IMR-90 (cell line): ENCODE data around the gene PROK2. TPM values are rescaled to one million over a fixed set of nuclear protein-coding genes. Genes with fewer than 3 reads are reported as not detected.

Source experiments
- ATAC-seq: fragments of 200-7000 bp; cut with Tn5 transposase; 2 replicates; pipeline ENCODE4 v1.9.1; 2020; ENCODE audit warnings: low read depth, mild to moderate bottlenecking, moderate library complexity
- BruUV-seq: library from RNA; stranded (reverse); fragments of 400-500 nt; replicated peaks from 2 replicates; lab custom pipeline; 2021; lab: Mats Ljungman, UMichigan
- CTCF ChIA-PET: fragments of 300-600 bp; formaldehyde crosslinking; extraction: SDS; loops from one replicate; lab custom pipeline; 2021; ENCODE audit warnings: antibody characterized with exemption; lab: Yijun Ruan, JAX
- POLR2A ChIA-PET: fragments of 300-600 bp; sonication (Branson Sonifier 250); formaldehyde crosslinking; loops from one replicate; lab custom pipeline; 2022; ENCODE audit warnings: antibody characterized with exemption; ENCODE audit not compliant: unreplicated experiment; lab: Charles Lee
- DNase-seq: peaks from one replicate; pipeline ENCODE4 v3.0.0; 2013
- H2AFZ ChIP-seq: replicated peaks from 2 replicates; pipeline ENCODE3; 2013; ENCODE audit warnings: low read length, mild to moderate bottlenecking; ENCODE audit not compliant: poor library complexity
- H2AK5ac ChIP-seq: 2 replicates; pipeline ENCODE4 v1.6.1; 2013; ENCODE audit warnings: low read depth, low read length, inconsistent platforms
- H2AK9ac ChIP-seq: replicated peaks from 2 replicates; pipeline ENCODE3; 2013; ENCODE audit warnings: mild to moderate bottlenecking, low read depth, low read length, moderate library complexity; ENCODE audit not compliant: poor library complexity
- H2BK120ac ChIP-seq: 2 replicates; pipeline ENCODE4 v1.6.1; 2013; ENCODE audit warnings: low read depth, low read length, inconsistent platforms
- H2BK15ac ChIP-seq: 3 replicates; pipeline ENCODE4 v1.6.1; 2013; ENCODE audit warnings: low read depth, low read length, inconsistent platforms
- H2BK20ac ChIP-seq: 2 replicates; pipeline ENCODE4 v1.6.1; 2013; ENCODE audit warnings: low read depth, mild to moderate bottlenecking, inconsistent platforms, low read length, moderate library complexity
- H2BK5ac ChIP-seq: 2 replicates; pipeline ENCODE4 v1.6.1; 2013; ENCODE audit warnings: mild to moderate bottlenecking, low read depth, low read length, inconsistent platforms; ENCODE audit not compliant: poor library complexity, severe bottlenecking
- H3K14ac ChIP-seq: replicated peaks from 2 replicates; pipeline ENCODE4 v1.6.1; 2013; ENCODE audit warnings: low read depth, low read length, inconsistent platforms
- H3K18ac ChIP-seq: 2 replicates; pipeline ENCODE4 v1.6.1; 2013; ENCODE audit warnings: low read depth, low read length, control low read depth
- H3K23ac ChIP-seq: 2 replicates; pipeline ENCODE4 v1.6.1; 2013; ENCODE audit warnings: low read depth, low read length, inconsistent platforms
- H3K27ac ChIP-seq: 2 replicates; pipeline ENCODE4 v1.5.1; 2013; ENCODE audit warnings: mild to moderate bottlenecking, control low read depth, low read length; ENCODE audit not compliant: insufficient read depth
- H3K27me3 ChIP-seq: 2 replicates; pipeline ENCODE4 v1.6.1; 2013; ENCODE audit warnings: low read length; ENCODE audit not compliant: control insufficient read depth, insufficient read depth
- H3K36me3 ChIP-seq: 2 replicates; pipeline ENCODE4 v1.6.1; 2013; ENCODE audit warnings: low read length, mixed read lengths; ENCODE audit not compliant: control insufficient read depth, insufficient read depth
- H3K4ac ChIP-seq: 2 replicates; pipeline ENCODE4 v1.6.1; 2013; ENCODE audit warnings: low read depth, low read length, inconsistent platforms
- H3K4me1 ChIP-seq: 2 replicates; pipeline ENCODE4 v1.6.1; 2013; ENCODE audit warnings: low read length, mixed read lengths; ENCODE audit not compliant: control insufficient read depth, insufficient read depth
- H3K4me2 ChIP-seq: 2 replicates; pipeline ENCODE4 v1.6.1; 2013; ENCODE audit warnings: low read depth, mild to moderate bottlenecking, control low read depth, low read length, moderate library complexity
- H3K4me3 ChIP-seq: 2 replicates; pipeline ENCODE4 v1.5.1; 2013; ENCODE audit warnings: low read depth, mild to moderate bottlenecking, control low read depth, low read length, moderate library complexity; ENCODE audit not compliant: insufficient read depth
- H3K56ac ChIP-seq: 2 replicates; pipeline ENCODE4 v1.6.1; 2013; ENCODE audit warnings: low read length, inconsistent platforms; ENCODE audit not compliant: insufficient read depth; ENCODE audit errors: extremely low read depth
- H3K79me1 ChIP-seq, 2 experiments: 2 replicates each; pipeline ENCODE4 v1.6.1; 2013; ENCODE audit warnings: low read length in 2 of 2, inconsistent platforms in 1 of 2, low read depth in 1 of 2
- H3K9ac ChIP-seq: 2 replicates; pipeline ENCODE4 v1.6.1; 2013; ENCODE audit warnings: low read depth, low read length, control low read depth
- H3K9me1 ChIP-seq: 2 replicates; pipeline ENCODE4 v1.6.1; 2013; ENCODE audit warnings: low read length, inconsistent platforms; ENCODE audit not compliant: insufficient read depth
- H3K9me3 ChIP-seq: 2 replicates; pipeline ENCODE4 v1.6.1; 2013; ENCODE audit warnings: low read length; ENCODE audit not compliant: control insufficient read depth, insufficient read depth
- H4K20me1 ChIP-seq: 2 replicates; pipeline ENCODE4 v1.6.1; 2013; ENCODE audit warnings: low read length, inconsistent platforms; ENCODE audit not compliant: insufficient read depth
- H4K5ac ChIP-seq: 2 replicates; pipeline ENCODE4 v1.6.1; 2013; ENCODE audit warnings: mild to moderate bottlenecking, low read depth, low read length, control low read depth
- H4K8ac ChIP-seq, 2 experiments: 2 replicates each; pipeline ENCODE4 v1.6.1; 2013; ENCODE audit warnings: low read depth in 2 of 2, low read length in 2 of 2, control low read depth in 1 of 2, inconsistent platforms in 1 of 2
- H4K91ac ChIP-seq: 2 replicates; pipeline ENCODE4 v1.6.1; 2013; ENCODE audit warnings: low read depth, low read length, inconsistent platforms; ENCODE audit not compliant: insufficient read depth
- BHLHE40 ChIP-seq: fragments of 150-350 bp; IDR thresholded peaks from 2 replicates; pipeline ENCODE4 v1.6.1; 2016; ENCODE audit warnings: mild to moderate bottlenecking, low read depth, low read length
- CEBPB ChIP-seq: IDR thresholded peaks from 2 replicates; pipeline ENCODE4 v1.6.1; 2012; ENCODE audit warnings: low read depth, low read length, improper control_type of control experiment
- CHD1 ChIP-seq: IDR thresholded peaks from 2 replicates; pipeline ENCODE4 v1.6.1; 2012; ENCODE audit warnings: low read depth, low read length, improper control_type of control experiment
- CTCF ChIP-seq: conservative IDR thresholded peaks from 2 replicates; pipeline ENCODE4 v1.5.1; 2012; ENCODE audit warnings: mild to moderate bottlenecking, low read depth, low read length, improper control_type of control experiment
- ELK1 ChIP-seq: fragments of 150-350 bp; IDR thresholded peaks from 2 replicates; pipeline ENCODE4 v1.6.1; 2016; ENCODE audit warnings: low read depth, mild to moderate bottlenecking, low read length, moderate library complexity, borderline replicate concordance
- FOS ChIP-seq: fragments of 150-350 bp; IDR thresholded peaks from 2 replicates; pipeline ENCODE4 v1.6.1; 2016; ENCODE audit warnings: low read depth, low read length
- MAFK ChIP-seq: IDR thresholded peaks from 2 replicates; pipeline ENCODE4 v1.6.1; 2012; ENCODE audit warnings: low read depth, low read length, improper control_type of control experiment
- MAZ ChIP-seq: IDR thresholded peaks from 2 replicates; pipeline ENCODE4 v1.6.1; 2012; ENCODE audit warnings: low read depth, mild to moderate bottlenecking, low read length, improper control_type of control experiment, moderate library complexity, borderline replicate concordance
- MXI1 ChIP-seq: IDR thresholded peaks from 2 replicates; pipeline ENCODE4 v1.6.1; 2012; ENCODE audit warnings: low read depth, mild to moderate bottlenecking, low read length, moderate library complexity, borderline replicate concordance
- NFE2L2 ChIP-seq: fragments of 150-350 bp; IDR thresholded peaks from 2 replicates; pipeline ENCODE4 v1.6.1; 2016; ENCODE audit warnings: low read depth, mild to moderate bottlenecking, low read length
- POLR2A ChIP-seq: IDR thresholded peaks from 2 replicates; pipeline ENCODE4 v1.6.1; 2012; ENCODE audit warnings: mild to moderate bottlenecking, low read depth, low read length
- RAD21 ChIP-seq: IDR thresholded peaks from 2 replicates; pipeline ENCODE4 v1.6.1; 2012; ENCODE audit warnings: low read length, improper control_type of control experiment
- RCOR1 ChIP-seq: IDR thresholded peaks from 2 replicates; pipeline ENCODE4 v1.6.1; 2012; ENCODE audit warnings: mild to moderate bottlenecking, low read length, improper control_type of control experiment; ENCODE audit not compliant: insufficient replicate concordance
- RFX5 ChIP-seq: IDR thresholded peaks from 2 replicates; pipeline ENCODE4 v1.8.0; 2012; ENCODE audit warnings: low read depth, mild to moderate bottlenecking, low read length, moderate library complexity
- SMC3 ChIP-seq: fragments of 150-350 bp; IDR thresholded peaks from 2 replicates; pipeline ENCODE4 v1.6.1; 2016; ENCODE audit warnings: low read depth, mild to moderate bottlenecking, antibody characterized with exemption, low read length, moderate library complexity
- USF2 ChIP-seq: fragments of 150-350 bp; IDR thresholded peaks from 2 replicates; pipeline ENCODE4 v1.6.1; 2017; ENCODE audit warnings: mild to moderate bottlenecking, antibody characterized with exemption, low read length, low read depth
- WGBS, 2 experiments: methylation state at CpG; one replicate each; pipeline versions ENCODE4 v1.1.5 to v1.1.7; 2013; ENCODE audit warnings: missing lambda C conversion rate in 2 of 2; ENCODE audit not compliant: insufficient read length in 1 of 2; ENCODE audit errors: extremely low coverage in 2 of 2; 5-methylcytosine and 5-hydroxymethylcytosine counted together
- dilution Hi-C: fragments of 300-500 bp; cut with HindIII; formaldehyde crosslinking; loops from one replicate; pipeline ENCODE4 v1.14.3; 2018; ENCODE audit warnings: low sequenced_read_pairs; ENCODE audit not compliant: unreplicated experiment
- in situ Hi-C: fragments of 300-500 bp; cut with MboI; formaldehyde crosslinking; loops from 3 replicates; pipeline ENCODE4 v1.14.3; 2019; ENCODE audit warnings: low sequenced_read_pairs, inconsistent platforms, mixed read lengths
- intact Hi-C: fragments of 100-400 bp; cut with micrococcal nuclease; formaldehyde crosslinking; loops from 2 replicates; pipeline ENCODE4 v1.10.0; 2022
- polyA plus RNA-seq, 3 experiments: library from polyadenylated mRNA; depleted of rRNA; stranded (reverse); fragments of >200 nt; gene quantifications; 2 replicates each; pipeline ENCODE4 v1.2.3, GENCODE V29; 2012; ENCODE audit warnings: low replicate concordance in 1 of 3
- total RNA-seq: library from RNA; depleted of rRNA; stranded (reverse); fragments of >200 nt; gene quantifications from 2 replicates; pipeline ENCODE4 v1.2.3, GENCODE V29; 2012

Gene PROK2
- total and polyA plus RNA-seq, 2 of the 4 experiments (the other 2 are of a cell fraction), result not detected

GRCh38 chr3:71726146-71726545 lies 58.8 kb downstream of the PROK2 start:
- no peaks in the 10 kb centered on the region for H4K20me1 ChIP-seq
- no TSS peak for BruUV-seq
- no peak overlapping the region for H3K23ac ChIP-seq
- H3K18ac ChIP-seq, result no peak overlapping the region
- no peak overlapping the region for H2BK15ac ChIP-seq
- H3K4me1 ChIP-seq, result peaks cover 2% of the 10 kb centered on the region; the same call in 1 of the 2 replicates
- H3K4me3 ChIP-seq, result no peak overlapping the region
- no peak overlapping the region for H4K8ac ChIP-seq
- no peak overlapping the region for H3K9ac ChIP-seq
- no peak overlapping the region for H2AK9ac ChIP-seq
- no peaks in the 10 kb centered on the region for H3K36me3 ChIP-seq
- ChIA-PET CTCF (interaction anchor here (0.6 kb wide), 1 partner anchor 32 kb away, joined by 3 read pairs; no protein-coding TSS in a partner anchor), POLR2A (no interaction called here)
- no peak overlapping the region for H2BK20ac ChIP-seq
- dilution Hi-C loops, result no loop called here
- H3K56ac ChIP-seq, result no peak overlapping the region
- TF ChIP-seq USF2 (no peak), RCOR1 (no peak), SMC3 (no peak), POLR2A (no peak), NFE2L2 (no peak), CTCF (no peak), MXI1 (no peak), ELK1 (no peak), MAFK (no peak), CHD1 (no peak), MAZ (no peak), CEBPB (no peak), RAD21 (no peak), BHLHE40 (no peak), RFX5 (no peak), FOS (no peak)
- H3K9me1 ChIP-seq, result peaks cover 4% of the 10 kb centered on the region; the same call in 1 of the 2 replicates
- H3K9me3 ChIP-seq, result no peaks in the 10 kb centered on the region
- peaks cover 56% of the 10 kb centered on the region for H3K27me3 ChIP-seq
- H3K27ac ChIP-seq, result no peak overlapping the region
- H2AFZ ChIP-seq, result no peak overlapping the region
- no peak overlapping the region for H3K14ac ChIP-seq
- H3K4ac ChIP-seq, result no peak overlapping the region
- H3K4me2 ChIP-seq, result no peak overlapping the region
- H2BK5ac ChIP-seq, result no peak overlapping the region
- intact Hi-C loops, result loop anchor here (5.0 kb wide), 1 partner anchor 1096 kb away; no protein-coding TSS in a partner anchor
- H2BK120ac ChIP-seq, result no peak overlapping the region
- ATAC-seq, result no peak
- 100% methylated on average over 6 of the region's 8 CpGs; no CpG with 5 or more reads in 1 of the 2 experiments for whole genome bisulfite sequencing, 2 experiments
- DNase-seq, result no peak
- H2AK5ac ChIP-seq, result no peak overlapping the region
- H4K91ac ChIP-seq, result no peak overlapping the region
- H4K5ac ChIP-seq, result no peak overlapping the region
- in situ Hi-C loops, result loop anchor here (10.0 kb wide), 1 partner anchor 1349 kb away; no protein-coding TSS in a partner anchor
- no peaks in the 10 kb centered on the region for H3K79me1 ChIP-seq
